H1 (cell line): Measurements from ENCODE around the gene GLYR1. TPM values are rescaled to one million over a fixed set of nuclear protein-coding genes. Genes with fewer than 3 reads are reported as not detected.

Experiments
- CTCF ChIA-PET: fragments of 300-600 bp; sonication (Branson Sonifier 250); formaldehyde crosslinking; loops from one replicate; lab custom pipeline; 2021; ENCODE audit not compliant: partially characterized antibody; lab: Charles Lee
- POLR2A ChIA-PET: fragments of 300-600 bp; sonication (Branson Sonifier 250); formaldehyde crosslinking; loops from one replicate; lab custom pipeline; 2021; ENCODE audit warnings: inconsistent platforms; ENCODE audit not compliant: partially characterized antibody; lab: Charles Lee
- DNase-seq, 2 experiments: peaks; one replicate each; pipeline versions ENCODE4 v3.0.0 to v3.0.0-alpha.2; 2010 to 2022; ENCODE audit warnings: low spot score in 2 of 2, low read depth in 1 of 2, mixed read lengths in 1 of 2
- FAIRE-seq: peaks from 2 replicates; lab custom pipeline; 2011; peaks lifted over from hg19 to GRCh38; lab: Jason Lieb, UNC
- H2AFZ ChIP-seq: 2 replicates; pipeline ENCODE4 v1.8.1; 2012; ENCODE audit warnings: low read length, inconsistent platforms
- H2AK5ac ChIP-seq: 2 replicates; pipeline ENCODE4 v1.6.1; 2013; ENCODE audit warnings: low read depth, low read length
- H2BK120ac ChIP-seq: replicated peaks from 2 replicates; pipeline ENCODE3; 2013; ENCODE audit warnings: low read depth, low read length, inconsistent platforms
- H2BK12ac ChIP-seq: 2 replicates; pipeline ENCODE4 v1.6.1; 2013; ENCODE audit warnings: low read depth, low read length
- H2BK15ac ChIP-seq: 2 replicates; pipeline ENCODE4 v1.6.1; 2013; ENCODE audit warnings: low read length
- H2BK20ac ChIP-seq: 2 replicates; pipeline ENCODE4 v1.6.1; 2013; ENCODE audit warnings: low read length
- H2BK5ac ChIP-seq: 2 replicates; pipeline ENCODE4 v1.6.1; 2013; ENCODE audit warnings: low read depth, low read length
- H3K14ac ChIP-seq: 2 replicates; pipeline ENCODE4 v1.6.1; 2013; ENCODE audit warnings: inconsistent platforms; ENCODE audit not compliant: insufficient read length
- H3K18ac ChIP-seq: 2 replicates; pipeline ENCODE4 v1.6.1; 2013; ENCODE audit warnings: low read length; ENCODE audit errors: extremely low read depth
- H3K23ac ChIP-seq: 2 replicates; pipeline ENCODE4 v1.6.1; 2013; ENCODE audit warnings: inconsistent platforms; ENCODE audit not compliant: insufficient read length
- H3K23me2 ChIP-seq: 2 replicates; pipeline ENCODE4 v1.6.1; 2013; ENCODE audit warnings: low read depth, low read length
- H3K27ac ChIP-seq: 2 replicates; pipeline ENCODE4 v1.6.1; 2011; ENCODE audit warnings: low read depth, low read length, inconsistent platforms
- H3K27me3 ChIP-seq, 4 experiments: replicated peaks in 1 of 4; 1 replicate in 1 of 4; 2 replicates in 3 of 4; pipeline versions ENCODE4 v1.6.1 to v1.8.1; 2011 to 2013; ENCODE audit warnings: low read length in 3 of 4, mild to moderate bottlenecking in 3 of 4, inconsistent platforms in 2 of 4, mixed read lengths in 2 of 4, moderate library complexity in 1 of 4; ENCODE audit not compliant: control insufficient read depth in 3 of 4, insufficient read depth in 3 of 4; ENCODE audit errors: extremely low read depth in 1 of 4
- H3K36me3 ChIP-seq, 4 experiments: 2 replicates each; pipeline versions ENCODE4 v1.6.1 to v1.8.1; 2011 to 2013; ENCODE audit warnings: mild to moderate bottlenecking in 4 of 4, low read length in 3 of 4, moderate library complexity in 2 of 4, control low read depth in 1 of 4, inconsistent platforms in 1 of 4; ENCODE audit not compliant: insufficient read depth in 4 of 4, control insufficient read depth in 2 of 4
- H3K4ac ChIP-seq: replicated peaks from 2 replicates; pipeline ENCODE3; 2013; ENCODE audit warnings: low read length, low read depth, mixed read lengths, inconsistent platforms; ENCODE audit not compliant: insufficient read length
- H3K4me1 ChIP-seq, 4 experiments: replicated peaks in 1 of 4; 1 replicate in 1 of 4; 2 replicates in 3 of 4; pipeline versions ENCODE4 v1.6.1 to v1.8.1; 2011 to 2013; ENCODE audit warnings: low read length in 3 of 4, inconsistent platforms in 2 of 4, mixed read lengths in 1 of 4; ENCODE audit not compliant: insufficient read depth in 4 of 4, control insufficient read depth in 3 of 4
- H3K4me2 ChIP-seq, 2 experiments: 2 replicates each; pipeline versions ENCODE4 v1.6.1 to v1.8.1; 2011 to 2013; ENCODE audit warnings: low read depth in 2 of 2, low read length in 2 of 2, control low read depth in 1 of 2, inconsistent platforms in 1 of 2, mild to moderate bottlenecking in 1 of 2; ENCODE audit not compliant: insufficient read depth in 1 of 2
- H3K4me3 ChIP-seq, 4 experiments: fragments of 200-600, 300-600 bp in 1 of 4; sonication (generic), shearing (Covaris generic), sonication (Bioruptor Twin) in 1 of 4; 2 replicates each; pipeline versions ENCODE4 v1.5.1 to v1.8.1; 2011 to 2016; ENCODE audit warnings: low read length in 4 of 4, low read depth in 3 of 4, control low read depth in 2 of 4, inconsistent platforms in 2 of 4, mild to moderate bottlenecking in 2 of 4, mixed read lengths in 1 of 4, moderate library complexity in 1 of 4; ENCODE audit not compliant: insufficient read depth in 2 of 4; ENCODE audit errors: extremely low read depth in 1 of 4
- H3K56ac ChIP-seq: replicated peaks from 2 replicates; pipeline ENCODE3; 2013; ENCODE audit warnings: low read depth, mild to moderate bottlenecking, mixed read lengths, low read length, inconsistent platforms; ENCODE audit not compliant: insufficient read length
- H3K79me1 ChIP-seq: 2 replicates; pipeline ENCODE4 v1.6.1; 2013; ENCODE audit warnings: low read depth, low read length, control low read depth
- H3K79me2 ChIP-seq, 2 experiments: 2 replicates each; pipeline versions ENCODE4 v1.6.1 to v1.8.1; 2012 to 2013; ENCODE audit warnings: low read length in 2 of 2, mild to moderate bottlenecking in 2 of 2, inconsistent platforms in 1 of 2; ENCODE audit not compliant: insufficient read depth in 2 of 2, control insufficient read depth in 1 of 2
- H3K9ac ChIP-seq, 4 experiments: replicated peaks in 1 of 4; 1 replicate in 1 of 4; 2 replicates in 3 of 4; pipeline versions ENCODE4 v1.6.1 to v1.8.1; 2011 to 2013; ENCODE audit warnings: low read depth in 3 of 4, low read length in 3 of 4, control low read depth in 2 of 4, mild to moderate bottlenecking in 2 of 4, moderate library complexity in 2 of 4, inconsistent platforms in 1 of 4; ENCODE audit errors: extremely low read depth in 1 of 4
- H3K9me3 ChIP-seq, 2 experiments: 2 replicates each; pipeline versions ENCODE4 v1.6.1 to v1.8.1; 2012 to 2013; ENCODE audit warnings: mild to moderate bottlenecking in 2 of 2, moderate library complexity in 2 of 2, control low read depth in 1 of 2, inconsistent platforms in 1 of 2, low read depth in 1 of 2, low read length in 1 of 2, mixed read lengths in 1 of 2; ENCODE audit not compliant: insufficient read depth in 2 of 2
- H4K20me1 ChIP-seq, 2 experiments: replicated peaks in 1 of 2; 2 replicates each; pipeline versions ENCODE3 to v1.8.1; 2011 to 2013; ENCODE audit warnings: inconsistent platforms in 2 of 2, low read length in 2 of 2, mild to moderate bottlenecking in 1 of 2; ENCODE audit not compliant: insufficient read depth in 2 of 2, control insufficient read depth in 1 of 2
- H4K5ac ChIP-seq: 2 replicates; pipeline ENCODE4 v1.6.1; 2013; ENCODE audit warnings: low read length, low read depth, mixed read lengths, inconsistent platforms; ENCODE audit not compliant: insufficient read length
- H4K8ac ChIP-seq: 2 replicates; pipeline ENCODE4 v1.8.0; 2013; ENCODE audit warnings: mild to moderate bottlenecking, moderate library complexity, low read length, inconsistent platforms; ENCODE audit not compliant: insufficient read depth; ENCODE audit errors: extremely low read depth
- H4K91ac ChIP-seq: replicated peaks from 2 replicates; pipeline ENCODE3; 2013; ENCODE audit warnings: low read length, mixed read lengths, inconsistent platforms; ENCODE audit not compliant: insufficient read length
- CBX5 ChIP-seq: fragments of 300-800, 300-1000 bp; sonication (generic); IDR thresholded peaks from 2 replicates; pipeline ENCODE4 v1.7.1; 2016; ENCODE audit warnings: antibody characterized with exemption, low read length, low read depth
- CEBPB ChIP-seq: IDR thresholded peaks from 2 replicates; pipeline ENCODE4 v1.6.1; 2012; ENCODE audit warnings: low read depth, low read length
- EGR1 ChIP-seq: IDR thresholded peaks from 2 replicates; pipeline ENCODE4 v1.6.1; 2011; ENCODE audit warnings: low read depth, low read length, borderline replicate concordance
- HDAC2 ChIP-seq, 2 experiments: fragments of 300-600 bp in 1 of 2; sonication (generic) in 1 of 2; IDR thresholded peaks; 2 replicates each; pipeline ENCODE4 v1.6.1; 2011 to 2012; ENCODE audit warnings: low read depth in 2 of 2, low read length in 2 of 2, mild to moderate bottlenecking in 2 of 2, moderate library complexity in 2 of 2, borderline replicate concordance in 1 of 2, inconsistent platforms in 1 of 2
- KDM4A ChIP-seq: IDR thresholded peaks from one replicate; pipeline ENCODE4 v1.7.1; 2012; ENCODE audit warnings: low read depth, mild to moderate bottlenecking, moderate library complexity, low read length, inconsistent platforms; ENCODE audit not compliant: severe bottlenecking
- NANOG ChIP-seq: IDR thresholded peaks from 2 replicates; pipeline ENCODE4 v1.6.1; 2011; ENCODE audit warnings: low read length, low read depth, mild to moderate bottlenecking, inconsistent platforms; ENCODE audit not compliant: insufficient read depth, poor library complexity, severe bottlenecking
- POLR2AphosphoS5 ChIP-seq: IDR thresholded peaks from 2 replicates; pipeline ENCODE4 v1.6.1; 2011; ENCODE audit warnings: low read depth, low read length
- RBBP5 ChIP-seq: IDR thresholded peaks from 2 replicates; pipeline ENCODE4 v1.7.1; 2012; ENCODE audit warnings: low read depth, mild to moderate bottlenecking, inconsistent platforms, low read length, moderate library complexity, borderline replicate concordance
- RXRA ChIP-seq: IDR thresholded peaks from 2 replicates; pipeline ENCODE4 v1.6.1; 2011; ENCODE audit warnings: low read depth, mild to moderate bottlenecking, low read length, moderate library complexity; ENCODE audit not compliant: insufficient read depth
- SAP30 ChIP-seq: fragments of 300-600 bp; sonication (generic); IDR thresholded peaks from 2 replicates; pipeline ENCODE4 v1.7.1; 2012; ENCODE audit warnings: low read length, moderate library complexity, mild to moderate bottlenecking, inconsistent platforms; ENCODE audit not compliant: insufficient read depth, insufficient replicate concordance
- SUZ12 ChIP-seq: fragments of 200-600 bp; sonication (generic); IDR thresholded peaks from 2 replicates; pipeline ENCODE4 v1.6.1; 2012; ENCODE audit warnings: mild to moderate bottlenecking, inconsistent platforms, low read length, moderate library complexity, mixed read lengths
- WGBS, 2 experiments: shearing (Covaris generic) in 1 of 2; methylation state at CpG; one replicate each; pipeline versions ENCODE4 v1.1.6 to v1.1.7; 2013 to 2015; ENCODE audit warnings: low lambda C conversion rate in 2 of 2, mixed read lengths in 2 of 2, inconsistent platforms in 1 of 2, low coverage in 1 of 2, missing lambda C conversion rate in 1 of 2; ENCODE audit not compliant: insufficient replicate concordance in 2 of 2, insufficient coverage in 1 of 2, insufficient read length in 1 of 2; ENCODE audit errors: extremely low coverage in 1 of 2, missing lambda C conversion rate in 1 of 2; 5-methylcytosine and 5-hydroxymethylcytosine counted together
- polyA plus RNA-seq, 7 experiments: library from polyadenylated mRNA; depleted of rRNA in 3 of 7; stranded (reverse) in 5 of 7; unstranded in 2 of 7; fragments of >200 nt in 5 of 7; fragments of 200-250 nt in 2 of 7; gene quantifications; 1 replicate in 5 of 7; 2 replicates in 1 of 7; 4 replicates in 1 of 7; pipeline versions ENCODE4 v1.2.1 to v1.2.3, GENCODE V29; 2011 to 2013; ENCODE audit warnings: missing spikeins in 2 of 7, mixed read lengths in 2 of 7
- total RNA-seq: library from RNA; stranded (reverse); fragmentation: NEBNext Ultra II Directional; extraction: Animal tissue kit (Norgen Biotek cat#: 25700); gene quantifications from 2 replicates; pipeline ENCODE4 v1.2.1, GENCODE V29; 2021

Gene GLYR1
- total and polyA plus RNA-seq, 2 of the 8 experiments (the other 6 are each of a cell fraction or from before 2014, with no cell fraction given), result 50.2 to 115 TPM

DNA sequence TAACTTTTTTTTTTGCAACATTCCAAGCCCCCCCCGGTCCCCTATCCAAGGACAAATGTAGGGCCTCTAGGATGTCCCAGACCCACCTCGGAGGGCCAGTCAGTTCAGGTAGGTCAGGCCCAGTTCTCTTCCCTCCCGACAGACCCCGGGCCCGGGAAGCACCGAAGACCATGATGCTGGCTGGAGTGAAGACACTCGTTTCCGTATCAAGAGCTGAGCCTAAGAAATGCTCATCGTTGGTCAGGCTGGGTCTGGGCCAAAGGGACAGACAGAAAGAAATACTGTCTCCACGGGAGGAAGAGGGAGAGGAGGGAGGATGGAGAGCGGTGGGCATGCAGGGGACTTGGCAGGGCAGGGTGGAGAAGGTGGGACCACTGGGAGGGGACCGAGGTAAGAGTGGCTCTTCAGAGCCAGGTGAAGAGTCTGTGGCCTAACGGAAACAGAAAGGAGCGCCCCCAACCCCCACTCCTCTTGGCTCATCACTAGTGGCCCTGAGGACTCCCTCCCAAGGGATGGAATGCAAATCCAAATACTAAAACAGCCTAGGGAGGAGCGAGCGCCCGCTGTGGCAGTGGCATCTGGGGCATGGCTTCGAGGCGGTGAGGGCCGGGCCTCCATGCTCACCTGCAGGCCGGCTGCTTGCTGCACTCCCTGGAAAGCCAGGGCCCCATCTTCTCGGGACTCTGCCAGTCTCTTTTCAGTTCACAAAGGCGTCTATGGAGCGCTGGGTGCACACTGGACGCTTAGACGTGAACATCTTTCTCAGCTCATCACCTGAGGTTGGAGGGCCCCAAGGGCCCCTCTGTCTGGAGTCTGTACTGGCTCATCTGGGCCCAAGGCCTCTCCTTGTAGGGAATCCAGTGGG, 43.0 kb downstream of the GLYR1 start:
- Histone ChIP-seq H2BK120ac (no peak overlapping the region), H4K8ac (no peak overlapping the region; the same call in 1 of the 2 replicates), H3K79me2 (no peaks in the 10 kb centered on the region), H2AK5ac (no peak overlapping the region), H3K56ac (no peak overlapping the region), H3K4me3 (no peak overlapping the region), H2BK12ac (no peak overlapping the region), H3K9ac (no peak overlapping the region), H3K4me2 (no peak overlapping the region; a peak in 1 of 4 replicates), H2BK15ac (no peak overlapping the region), H3K36me3 (peaks cover 3 to 26% (median 10%) of the 10 kb centered on the region in 4 experiments), H4K91ac (no peak overlapping the region), H4K20me1 (peaks cover 0 to 7% of the 10 kb centered on the region in 2 experiments), H3K23ac (no peak overlapping the region), H3K23me2 (peaks cover 8% of the 10 kb centered on the region; the same call in 1 of the 2 replicates), H3K79me1 (no peaks in the 10 kb centered on the region), H3K4ac (no peak overlapping the region), H2BK5ac (no peak overlapping the region), H3K9me3 (no peaks in the 10 kb centered on the region), H3K18ac (no peak overlapping the region), H4K5ac (no peak overlapping the region), H3K14ac (no peak overlapping the region), H3K27ac (no peak overlapping the region), H2AFZ (no peak overlapping the region), H3K4me1 (peaks cover 0 to 14% (median 8%) of the 10 kb centered on the region in 4 experiments; a peak in 4 of 7 replicates), H3K27me3 (no peaks in the 10 kb centered on the region), H2BK20ac (no peak overlapping the region)
- ChIA-PET POLR2A (interaction anchor here (1.0 to 2.9 kb wide), 6 partner anchors 11 to 113 kb away, joined by 3 to 21 read pairs (median 4); partner anchors contain the start of genes ANKS3 and DNAAF8), CTCF (interaction anchor here (0.6 to 1.2 kb wide), 4 partner anchors 11 to 94 kb away, joined by 3 to 4 read pairs (median 3); no protein-coding TSS in a partner anchor)
- TF ChIP-seq KDM4A (no peak), RBBP5 (no peak), CBX5 (no peak), RXRA (no peak), POLR2AphosphoS5 (no peak; the same call in 1 of the 2 replicates), EGR1 (no peak), CEBPB (no peak), SUZ12 (no peak), HDAC2 (IDR thresholded peaks at IDR 0.05; ENCODE audit: borderline replicate concordance in 1 of 2, low read depth in 2 of 2, low read length in 2 of 2) (no peak), NANOG (no peak), SAP30 (no peak)
- no peak for FAIRE-seq
- no peak for DNase-seq
- WGBS, 2 experiments, result 89% methylated on average over 26 of the region's 26 CpGs; no CpG with 5 or more reads in 1 of the 2 experiments
